Activated CD4-positive, alpha-beta T cell treated with anti-CD3 and anti-CD28 coated beads, Interleukin-2, amount 50 U/mL, for 1 hour (primary cell): ENCODE data around the gene VPS8.

Experiments
- DNase-seq: peaks from one replicate; pipeline ENCODE4 v3.0.0-alpha.2; 2020

Gene VPS8

DNA sequence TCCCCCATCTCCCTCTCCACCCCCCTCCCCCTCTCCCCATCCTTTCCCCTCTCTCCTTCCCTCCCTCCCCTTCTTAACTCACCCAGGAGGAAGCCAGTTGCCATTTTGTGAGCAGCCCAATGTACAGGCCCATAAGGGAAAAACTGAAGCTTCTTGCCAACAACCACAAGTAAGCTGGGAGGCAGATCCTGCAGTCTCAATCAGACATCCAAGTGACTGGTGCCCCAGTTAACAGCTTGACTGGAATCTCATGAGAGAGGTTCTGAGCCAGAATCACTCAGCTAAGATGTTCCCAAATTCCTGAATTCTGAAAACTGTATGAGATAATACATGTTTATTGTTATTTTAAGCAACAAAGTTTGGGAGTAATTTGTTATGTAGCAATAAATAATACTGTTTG is 250.2 kb downstream of the VPS8 start:
- DNase-seq, result no peak

DNA sequence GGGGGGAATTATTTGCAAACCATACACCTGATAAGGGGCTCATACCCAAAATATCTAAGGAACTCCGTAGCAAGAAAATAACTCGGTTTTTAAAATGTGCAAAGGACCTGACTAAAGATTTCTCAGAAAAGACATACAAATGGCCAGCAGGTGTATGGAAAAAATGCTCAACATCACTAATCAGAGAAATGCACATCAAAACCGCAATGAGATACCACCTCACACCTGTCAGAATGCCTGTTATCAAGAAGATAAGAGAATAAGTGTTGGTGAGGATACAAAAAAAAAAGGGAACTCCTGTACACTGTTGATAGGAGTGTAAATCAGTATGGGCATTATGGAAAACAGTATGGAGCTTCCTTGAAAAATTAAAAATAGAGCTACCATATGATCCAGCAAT is 251.5 kb downstream of the VPS8 start:
- no peak for DNase-seq

DNA sequence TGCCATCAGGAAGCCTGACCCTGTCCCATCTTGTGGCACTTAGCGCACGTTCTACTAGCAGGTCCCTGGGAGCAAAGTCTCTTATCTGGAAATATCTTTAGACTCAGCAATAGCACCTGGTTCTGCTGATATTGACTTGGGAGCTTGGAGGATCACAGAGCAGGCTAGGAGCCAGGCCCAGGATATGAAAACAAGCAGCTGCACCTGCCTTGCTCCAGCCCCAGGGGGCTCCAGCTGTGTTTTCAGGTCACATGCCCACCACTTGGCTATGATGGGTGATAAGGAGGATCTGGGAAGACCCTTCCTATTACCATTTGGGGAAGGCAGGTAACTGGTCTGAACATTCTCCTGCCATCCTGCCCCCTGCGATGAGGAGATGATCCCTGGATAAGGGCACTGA is 253.1 kb downstream of the VPS8 start:
- no peak for DNase-seq

DNA sequence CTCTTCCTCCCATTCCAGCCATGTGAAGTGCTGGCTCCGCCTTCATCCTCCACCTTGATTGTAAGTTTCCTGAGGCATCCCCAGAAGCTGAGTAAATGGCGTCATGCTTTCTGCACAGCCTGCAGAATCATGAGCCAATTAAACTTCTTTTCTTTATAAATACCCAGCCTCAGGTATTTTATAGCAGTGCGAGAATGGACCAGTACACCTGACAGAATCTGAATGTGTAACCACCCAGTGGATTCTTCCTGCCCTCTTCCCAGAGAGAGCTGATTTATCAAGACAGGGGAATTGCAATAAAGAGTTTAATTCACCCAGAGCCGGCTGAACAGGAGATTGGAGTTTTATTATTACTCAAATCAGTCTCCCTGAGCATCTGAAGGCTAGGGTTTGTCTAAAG is 254.3 kb downstream of the VPS8 start:
- no peak for DNase-seq

DNA sequence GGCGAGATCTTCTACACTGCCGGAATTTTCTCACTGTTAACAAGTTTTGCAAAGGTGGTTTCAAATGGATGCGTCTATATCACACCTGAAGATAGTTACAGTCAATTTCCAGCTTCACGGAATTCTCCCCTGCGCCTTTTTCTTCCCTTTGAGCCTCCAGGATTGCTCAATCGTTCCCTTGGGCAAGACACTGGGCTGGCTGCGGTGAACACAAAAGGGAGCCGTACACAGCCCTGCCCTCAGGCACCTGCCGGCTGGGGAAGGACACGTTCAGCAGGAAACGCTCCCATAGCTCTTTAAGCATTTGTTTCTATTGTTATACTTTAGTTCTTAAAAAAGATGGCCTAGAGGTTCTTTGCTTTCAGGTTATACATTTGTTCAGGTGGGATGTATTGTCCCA is 255.2 kb downstream of the VPS8 start:
- no peak for DNase-seq

DNA sequence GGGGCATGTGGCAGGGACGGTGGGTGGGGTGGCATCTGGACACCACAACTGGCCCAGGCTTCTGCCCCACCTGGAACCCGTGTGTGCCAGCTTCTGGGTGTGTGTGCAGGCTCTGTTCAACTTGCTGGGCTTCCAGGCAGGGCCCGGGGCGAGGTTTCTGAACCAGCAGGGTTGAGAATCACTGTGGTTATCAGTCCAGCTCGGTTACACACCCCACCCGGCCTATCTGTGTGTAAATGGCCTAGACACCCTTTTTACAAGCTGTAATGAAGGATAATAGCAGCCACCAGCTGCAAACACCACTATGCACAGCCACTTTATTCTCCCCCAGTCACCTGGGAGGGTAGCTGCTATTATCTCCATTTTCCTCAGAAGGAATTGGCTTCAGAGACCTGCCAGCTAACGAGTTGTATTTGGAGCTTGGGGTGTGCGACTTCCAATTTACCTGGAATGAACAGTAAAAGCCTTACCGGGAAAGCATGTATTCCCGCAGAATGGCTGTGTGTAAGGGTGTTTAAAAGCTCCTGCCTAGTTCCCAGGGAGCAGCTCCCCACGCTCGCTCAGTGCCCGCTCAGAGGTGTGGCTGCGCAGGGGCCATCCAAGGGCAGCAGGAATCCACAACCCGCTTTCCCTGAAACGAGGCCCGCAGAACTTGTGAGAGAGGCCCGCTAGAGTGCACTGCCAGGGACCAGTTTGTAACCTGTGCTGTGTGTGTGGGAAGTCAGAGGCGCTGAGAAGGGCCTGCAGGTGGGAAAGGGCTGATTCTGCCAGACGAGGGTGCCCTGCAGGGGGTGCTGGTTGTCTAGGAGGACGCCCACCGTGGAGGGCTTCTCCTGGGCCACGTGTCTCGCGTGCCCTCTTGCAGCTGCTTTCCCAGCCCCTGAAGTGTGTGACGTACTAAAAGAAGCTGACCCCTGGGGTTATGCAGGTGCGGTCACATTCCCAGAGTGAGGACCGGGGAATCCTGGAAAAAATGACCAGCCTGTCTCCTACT is 257.4 kb downstream of the VPS8 start:
- no peak for DNase-seq

DNA sequence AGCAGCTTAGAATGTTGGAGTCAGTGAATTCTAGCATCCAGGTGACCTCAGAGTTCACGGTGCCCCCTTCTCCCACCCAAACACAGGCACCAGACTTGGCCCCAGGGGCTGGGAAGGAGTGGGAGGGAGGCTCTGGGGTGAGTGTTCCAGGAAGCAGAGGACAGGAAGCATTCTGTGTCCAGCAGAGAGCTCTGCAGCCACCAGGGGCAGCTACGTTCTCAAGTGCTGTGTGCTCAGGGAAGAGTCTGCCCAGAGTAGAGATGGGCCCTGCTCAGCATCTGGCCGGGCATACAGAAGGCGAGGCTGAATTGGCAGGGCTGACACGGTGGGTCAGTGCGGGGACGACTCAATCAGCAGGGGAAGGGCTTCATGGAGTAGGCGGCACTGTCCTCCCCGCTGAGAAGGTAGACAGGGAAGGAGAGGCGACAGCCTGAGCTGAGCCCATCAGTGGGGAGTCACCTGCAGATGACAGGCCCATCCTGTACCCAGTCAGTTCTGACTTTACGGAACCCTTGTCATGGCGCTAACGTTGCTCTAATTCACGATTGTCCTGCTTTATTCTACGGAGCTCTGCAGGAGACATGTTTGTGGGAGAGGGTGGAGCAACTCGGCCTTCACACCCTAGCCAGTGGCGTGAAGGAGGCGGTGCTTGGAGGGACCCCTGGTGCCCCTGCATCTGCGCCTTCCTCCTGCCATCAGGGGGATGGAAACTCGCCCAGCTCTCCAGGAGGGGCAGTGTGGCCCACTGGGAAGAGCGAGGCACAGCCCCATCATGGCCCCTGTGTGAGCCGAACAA is 258.7 kb downstream of the VPS8 start:
- no peak for DNase-seq

DNA sequence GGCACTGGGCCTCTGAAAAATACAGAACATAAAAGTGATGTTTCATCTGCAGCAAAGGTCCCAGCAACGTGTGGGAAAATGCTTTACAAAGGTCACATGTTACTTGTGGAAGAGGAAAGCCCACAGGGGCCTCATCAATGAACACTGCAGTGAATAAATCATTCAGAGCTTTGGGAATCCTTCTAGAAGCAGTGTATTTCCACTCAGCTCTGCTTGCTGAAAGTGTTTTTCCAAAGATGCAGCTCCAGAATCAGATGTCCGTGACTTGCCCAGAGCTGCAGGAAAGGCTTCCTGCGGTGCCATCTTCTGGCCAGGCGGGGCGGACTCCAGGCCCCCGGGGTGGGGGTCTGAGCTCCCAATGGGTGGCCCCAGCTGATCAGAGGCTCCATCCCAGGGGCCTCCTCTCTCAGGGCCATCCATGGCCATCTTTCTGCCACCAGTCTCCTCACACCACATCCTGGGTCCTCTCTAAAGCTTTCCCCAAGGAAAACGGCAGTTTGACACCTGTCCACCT is 259.4 kb downstream of the VPS8 start:
- no peak for DNase-seq

DNA sequence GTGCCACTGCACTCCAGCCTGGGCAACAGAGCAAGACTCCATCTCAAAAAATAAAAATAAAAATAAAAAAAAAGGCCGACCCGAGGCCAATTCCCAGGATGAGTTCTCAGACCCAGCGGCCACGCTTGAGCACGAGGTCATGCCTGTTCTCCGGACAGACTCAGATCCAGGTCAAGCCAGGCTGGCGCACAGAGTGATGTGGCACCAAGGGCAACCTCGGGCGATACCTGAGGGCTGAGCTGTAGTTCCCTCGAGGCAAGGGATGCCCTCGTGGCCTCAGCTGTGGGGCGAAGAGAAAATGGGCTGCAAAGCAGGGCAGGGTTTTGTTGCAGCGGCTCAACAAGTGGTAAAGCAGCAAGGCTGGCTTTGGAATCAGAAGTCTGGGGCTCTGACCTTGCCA is 263.6 kb downstream of the VPS8 start:
- no peak for DNase-seq

DNA sequence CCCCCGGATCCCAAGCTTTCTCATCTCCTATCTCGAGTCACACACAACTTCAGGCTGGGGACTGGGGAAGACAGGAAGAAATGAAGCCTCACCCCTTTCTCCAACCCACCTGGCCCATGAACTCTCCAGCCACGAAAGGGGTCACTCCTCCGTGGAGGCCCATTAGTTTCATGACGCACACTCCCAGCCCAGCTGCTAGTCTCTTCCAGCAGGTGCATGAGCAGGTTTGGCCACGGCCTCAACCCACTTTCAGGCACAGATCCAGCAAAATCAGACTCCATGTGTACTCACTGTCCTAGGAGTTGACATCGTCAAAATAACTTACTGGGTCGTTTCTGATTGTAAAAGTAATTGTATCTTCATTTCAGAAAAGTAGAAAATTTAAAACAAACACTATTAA is 264.3 kb downstream of the VPS8 start:
- DNase-seq, result no peak

DNA sequence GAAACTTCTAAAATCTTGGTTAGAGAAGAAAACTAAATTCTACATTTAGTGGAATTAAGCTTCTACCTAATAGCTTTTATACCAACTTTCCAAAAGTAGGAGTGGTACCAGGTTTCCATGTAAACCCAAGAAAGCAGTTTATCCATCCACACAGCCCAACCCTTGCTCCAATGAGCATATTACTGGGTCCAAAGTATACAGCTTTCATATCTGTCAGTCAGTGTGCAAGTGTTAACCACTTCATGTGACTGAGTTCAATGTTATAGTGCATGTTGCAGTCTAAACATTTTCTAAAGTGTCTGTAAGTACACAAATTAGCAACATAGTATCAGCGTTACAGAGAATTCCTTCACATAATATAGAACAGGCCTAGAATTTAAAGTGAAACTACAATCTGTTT is 267.7 kb downstream of the VPS8 start:
- no peak for DNase-seq

DNA sequence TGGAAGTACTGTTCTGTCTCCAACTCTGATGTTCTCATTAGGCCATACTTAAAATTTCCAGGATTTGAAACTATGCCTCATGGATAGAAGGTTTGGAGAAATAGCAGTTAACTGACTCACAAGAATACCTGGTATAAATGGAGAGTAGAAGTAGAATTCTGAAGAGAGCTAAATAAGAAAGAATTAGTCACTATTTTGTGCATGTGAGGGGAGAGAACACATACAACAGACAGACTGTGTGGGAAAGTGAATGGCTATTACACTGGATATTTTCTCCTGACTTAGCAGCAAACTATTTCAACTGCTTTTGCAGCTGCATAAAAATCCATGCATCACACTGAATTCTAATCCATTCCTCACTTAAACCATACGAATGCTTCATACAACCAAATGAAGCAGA is 269.6 kb downstream of the VPS8 start:
- DNase-seq, result no peak

DNA sequence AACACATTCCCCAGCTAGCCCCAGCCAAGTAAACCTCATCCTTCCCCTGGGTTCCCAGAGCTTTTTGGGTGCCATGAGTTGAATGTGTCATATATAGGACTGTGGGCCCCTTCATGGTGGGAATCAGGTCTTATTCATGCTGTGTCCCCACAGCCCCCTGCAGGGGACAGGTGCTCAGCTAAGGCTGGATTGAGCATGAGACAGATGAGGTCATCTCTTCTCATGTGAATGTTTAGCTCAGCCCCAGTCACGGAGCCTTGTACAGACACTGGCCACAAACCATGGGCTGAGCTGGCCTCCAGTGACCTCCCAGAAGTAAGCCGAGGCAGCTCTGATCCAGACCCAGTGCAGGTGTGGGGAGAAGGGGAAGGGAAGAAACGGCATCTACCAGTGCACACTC is 270.2 kb downstream of the VPS8 start:
- no peak for DNase-seq

DNA sequence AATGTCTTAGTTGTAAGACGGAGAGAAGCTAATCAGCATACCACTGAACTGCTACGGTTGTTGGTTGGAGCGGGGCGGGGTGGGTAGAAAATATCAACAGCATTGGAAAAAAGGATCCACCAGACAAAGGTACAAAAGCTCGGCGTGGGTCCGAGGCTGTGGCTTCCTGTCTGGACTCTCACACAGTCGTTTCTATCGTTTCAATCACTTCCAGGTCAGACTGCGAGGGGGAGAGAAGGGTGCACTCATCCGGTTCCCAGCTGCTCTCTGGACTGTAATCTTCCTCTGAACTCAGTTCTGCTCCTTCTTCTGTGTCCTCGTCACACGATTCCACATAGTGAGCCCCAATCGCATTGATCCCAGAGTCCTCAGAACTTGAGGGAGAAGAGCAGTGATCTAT is 270.9 kb downstream of the VPS8 start:
- no peak for DNase-seq

DNA sequence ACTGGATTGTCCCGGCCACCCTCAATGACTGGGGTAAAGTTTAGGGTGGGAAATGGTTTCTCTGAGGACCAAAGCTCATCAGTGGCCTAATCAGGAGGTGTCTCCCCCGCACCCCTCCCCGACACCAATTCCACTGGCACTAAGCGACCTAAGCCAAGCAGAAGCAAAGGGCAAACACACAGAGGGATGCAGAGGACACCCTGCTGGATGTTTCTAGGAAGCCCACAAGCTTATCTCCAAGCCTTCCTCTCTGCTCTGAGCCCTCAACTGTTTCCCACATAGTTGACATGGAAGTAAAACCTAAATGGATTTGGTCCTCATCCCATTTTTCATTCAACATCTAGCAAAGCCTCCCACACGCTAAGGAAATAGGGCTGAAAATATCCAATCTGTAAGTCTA is 272.4 kb downstream of the VPS8 start:
- DNase-seq, result no peak

DNA sequence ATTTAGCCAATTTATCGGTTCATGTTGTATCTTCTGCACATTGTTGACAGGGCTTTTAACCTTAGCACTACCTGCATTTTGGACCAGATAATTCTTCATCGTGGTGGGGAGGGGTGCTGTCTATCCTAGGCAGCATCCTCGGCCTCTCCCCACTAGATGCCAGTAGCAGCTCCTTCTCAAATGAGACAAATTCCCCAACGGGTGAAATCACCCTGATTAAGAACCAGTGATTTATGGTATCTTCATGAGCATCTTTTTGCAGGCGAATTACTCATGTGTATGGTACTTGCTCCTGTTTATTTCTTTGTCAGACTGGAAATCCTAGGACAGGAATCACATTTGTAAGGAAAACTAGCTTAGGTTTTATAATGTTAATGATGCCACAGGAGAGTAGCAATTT is 272.9 kb downstream of the VPS8 start:
- no peak for DNase-seq

DNA sequence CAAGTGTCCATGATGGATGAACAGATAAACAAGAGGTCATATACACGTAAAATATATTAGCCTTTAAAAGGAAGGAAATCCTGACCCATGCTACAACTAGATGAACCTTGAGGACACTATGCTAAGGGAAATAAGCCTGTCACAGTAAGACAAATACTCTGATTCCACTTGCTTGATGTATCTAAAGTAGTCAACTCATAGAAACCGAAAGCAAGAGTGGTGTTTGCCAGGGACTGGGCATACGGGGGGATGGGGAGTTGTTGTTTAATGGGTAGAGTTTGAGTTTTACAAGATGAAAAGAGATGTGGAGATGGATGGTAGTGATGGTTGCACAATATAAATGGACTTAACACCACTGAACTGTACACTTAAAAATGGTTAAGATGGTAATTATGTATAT is 275.5 kb downstream of the VPS8 start:
- no peak for DNase-seq

DNA sequence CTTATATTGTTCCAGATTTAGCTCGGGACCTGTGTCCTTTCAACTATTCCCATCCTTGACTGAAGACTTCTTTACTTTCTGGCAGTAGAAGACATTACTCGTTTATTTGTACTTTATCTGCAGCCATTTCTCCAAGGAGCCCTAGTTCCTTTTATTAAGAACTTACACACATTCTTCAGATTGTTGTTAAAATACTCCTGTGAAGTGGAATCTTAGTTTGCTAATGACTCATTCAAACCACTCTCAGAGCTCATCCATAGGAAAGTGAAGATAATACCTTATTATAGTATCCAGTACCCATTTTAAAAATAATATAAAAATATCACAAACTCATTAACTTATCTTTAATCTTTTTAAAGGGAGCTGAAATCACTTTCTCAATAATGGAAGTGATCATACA is 277.4 kb downstream of the VPS8 start:
- no peak for DNase-seq

DNA sequence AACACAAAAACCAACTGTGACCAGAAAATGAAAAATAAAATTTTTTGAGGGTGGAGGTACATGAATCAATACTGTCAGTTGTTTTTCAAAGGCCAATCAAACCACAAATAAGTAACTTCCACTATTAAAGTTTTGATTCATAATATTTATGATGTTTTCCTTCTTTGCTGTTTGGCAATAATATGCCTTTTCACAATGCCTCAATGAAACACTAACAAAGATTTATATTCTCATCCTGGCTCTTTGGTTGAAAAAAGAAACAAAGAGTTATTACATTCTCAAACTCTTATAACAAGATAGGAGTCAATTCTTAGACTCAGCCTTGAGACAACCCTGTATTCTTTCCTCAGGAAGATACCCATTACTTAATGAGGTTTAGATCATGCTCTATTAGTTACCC is 277.8 kb downstream of the VPS8 start:
- no peak for DNase-seq

DNA sequence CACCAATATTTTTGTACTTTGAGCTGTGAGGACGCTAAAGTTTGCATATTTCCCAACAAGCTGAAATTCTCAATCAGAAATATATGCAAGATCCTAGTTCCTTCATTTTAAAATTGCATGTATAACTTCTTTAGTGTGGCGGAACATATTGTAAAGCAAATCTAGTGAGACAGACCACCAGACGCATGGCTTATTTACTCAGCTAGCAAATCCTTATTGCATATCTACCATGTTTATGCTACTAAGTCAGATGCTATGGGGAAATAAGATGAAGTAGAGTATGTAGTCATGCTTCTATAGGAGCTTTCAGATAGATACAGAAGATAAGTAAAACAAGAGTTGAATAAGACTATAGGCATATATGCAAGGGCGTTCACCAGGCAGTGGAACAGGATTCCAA is 278.8 kb downstream of the VPS8 start:
- DNase-seq, result no peak

DNA sequence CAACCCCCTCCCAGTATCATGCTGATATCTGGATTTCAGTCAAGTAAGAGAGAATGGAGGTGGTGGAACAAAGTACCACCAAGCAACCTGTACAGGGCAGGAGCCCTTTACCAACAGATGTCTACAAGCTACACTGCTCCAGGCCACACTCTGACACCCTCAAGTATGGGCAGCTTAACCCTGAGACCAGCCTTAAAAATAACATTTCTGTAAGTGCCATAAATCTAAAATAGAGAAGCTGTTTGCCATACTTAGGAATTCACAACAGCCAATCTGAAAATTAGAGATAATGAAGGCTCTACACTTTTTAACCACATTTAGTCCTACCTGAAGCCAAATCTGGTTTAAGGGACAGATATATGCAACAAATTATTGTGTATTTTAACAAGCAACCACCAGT is 281.1 kb downstream of the VPS8 start:
- DNase-seq, result no peak

DNA sequence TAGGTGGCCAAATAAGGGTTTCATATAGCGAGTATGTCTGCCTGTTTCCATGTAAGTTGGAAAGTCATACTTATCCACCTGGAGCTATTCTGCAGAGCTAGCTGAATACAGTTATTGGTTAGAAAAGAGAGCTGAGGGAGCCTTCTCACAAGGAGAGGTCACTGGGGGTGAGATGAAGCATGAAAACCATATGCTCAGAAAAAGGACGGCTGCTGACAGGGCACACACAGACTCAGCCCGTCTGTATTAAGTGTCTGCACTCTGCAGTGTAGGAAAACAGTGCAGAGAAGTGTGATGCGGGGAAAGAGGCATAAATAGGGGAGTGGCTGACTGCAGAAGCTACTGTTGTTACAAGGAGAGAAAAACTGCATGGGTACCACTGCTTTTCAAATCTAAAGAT is 282.7 kb downstream of the VPS8 start:
- no peak for DNase-seq
